Measurements from ENCODE around the gene ARMC3.

The ARMC3 gene

GRCh38 chr10:22993314-22993713 is 65.5 kb downstream of the ARMC3 start:
- DNase-seq (ENCODE audit: low read depth) = no peak

- peak; percentile 12 for DNase-seq (ENCODE audit: low read depth)
These were observed 69.2 kb downstream of the ARMC3 start for GRCh38 chr10:22997096-22997495.

- DNase-seq (ENCODE audit: low read depth) = no peak
These were observed 70.2 kb downstream of the ARMC3 start for GRCh38 chr10:22998091-22998490.

- DNase-seq (ENCODE audit: low read depth) = no peak
These were observed 72.1 kb downstream of the ARMC3 start for GRCh38 chr10:22999942-23000341.

GRCh38 chr10:23001901-23002516 is 74.2 kb downstream of the ARMC3 start:
- DNase-seq (ENCODE audit: low read depth) = no peak

- no peak for DNase-seq (ENCODE audit: low read depth)
These were observed 77.3 kb downstream of the ARMC3 start for GRCh38 chr10:23005150-23005549.

- DNase-seq (ENCODE audit: low read depth) = no peak
These were observed 85.9 kb downstream of the ARMC3 start for GRCh38 chr10:23013581-23014335.

- DNase-seq (ENCODE audit: low read depth) = no peak
These were observed 87.3 kb downstream of the ARMC3 start for GRCh38 chr10:23015021-23015707.

- DNase-seq (ENCODE audit: low read depth) = no peak
These were observed 88.8 kb downstream of the ARMC3 start for GRCh38 chr10:23016636-23017035.

GRCh38 chr10:23019633-23020032 is 91.8 kb downstream of the ARMC3 start:
- DNase-seq (ENCODE audit: low read depth) = no peak

- no peak for DNase-seq (ENCODE audit: low read depth)
These were observed 93.6 kb downstream of the ARMC3 start for GRCh38 chr10:23021430-23021829.

GRCh38 chr10:23024002-23024401 is 96.1 kb downstream of the ARMC3 start:
- DNase-seq (ENCODE audit: low read depth) = no peak

GRCh38 chr10:23031318-23031717 is 103.5 kb downstream of the ARMC3 start:
- DNase-seq (ENCODE audit: low read depth) = no peak

- no peak for DNase-seq (ENCODE audit: low read depth)
These were observed 106.9 kb downstream of the ARMC3 start for GRCh38 chr10:23034790-23035189.

- no peak for DNase-seq (ENCODE audit: low read depth)
These were observed 107.7 kb downstream of the ARMC3 start for GRCh38 chr10:23035569-23035968.

GRCh38 chr10:23037152-23037551 is 109.3 kb downstream of the ARMC3 start:
- DNase-seq (ENCODE audit: low read depth) = no peak

- no peak for DNase-seq (ENCODE audit: low read depth)
These were observed 109.7 kb downstream of the ARMC3 start for GRCh38 chr10:23037561-23037960.

- no peak for DNase-seq (ENCODE audit: low read depth)
These were observed 110.3 kb downstream of the ARMC3 start for GRCh38 chr10:23038172-23038571.

GRCh38 chr10:23040002-23040401 is 112.1 kb downstream of the ARMC3 start:
- no peak for DNase-seq (ENCODE audit: low read depth)

- no peak for DNase-seq (ENCODE audit: low read depth)
These were observed 118.2 kb downstream of the ARMC3 start for GRCh38 chr10:23046027-23046426.

- no peak for DNase-seq (ENCODE audit: low read depth)
These were observed 119.6 kb downstream of the ARMC3 start for GRCh38 chr10:23047201-23048050.

- no peak for DNase-seq (ENCODE audit: low read depth)
These were observed 120.3 kb downstream of the ARMC3 start for GRCh38 chr10:23048191-23048590.

Data from stromal cell of bone marrow (primary cell).